ENCODE data around the gene RGPD8.

RGPD8 gene

GRCh38 chr2:112321375-112322320 is 111.8 kb downstream of the RGPD8 start:
- no peak for DNase-seq

All from stimulated activated naive CD4-positive, alpha-beta T cell (primary cell).